Measurements from ENCODE around the gene PLCXD1. TPM values are rescaled to one million over a fixed set of nuclear protein-coding genes. Genes with fewer than 3 reads are reported as not detected.
"Not testable (repeated sequence)": the region's sequence is repeated elsewhere in the genome, so short reads cannot be mapped to it uniquely, and the experiment has no call there.

Gene PLCXD1
- polyA plus RNA-seq, 4 donors = 3.8 to 40.9 (median 13.3) TPM

DNA sequence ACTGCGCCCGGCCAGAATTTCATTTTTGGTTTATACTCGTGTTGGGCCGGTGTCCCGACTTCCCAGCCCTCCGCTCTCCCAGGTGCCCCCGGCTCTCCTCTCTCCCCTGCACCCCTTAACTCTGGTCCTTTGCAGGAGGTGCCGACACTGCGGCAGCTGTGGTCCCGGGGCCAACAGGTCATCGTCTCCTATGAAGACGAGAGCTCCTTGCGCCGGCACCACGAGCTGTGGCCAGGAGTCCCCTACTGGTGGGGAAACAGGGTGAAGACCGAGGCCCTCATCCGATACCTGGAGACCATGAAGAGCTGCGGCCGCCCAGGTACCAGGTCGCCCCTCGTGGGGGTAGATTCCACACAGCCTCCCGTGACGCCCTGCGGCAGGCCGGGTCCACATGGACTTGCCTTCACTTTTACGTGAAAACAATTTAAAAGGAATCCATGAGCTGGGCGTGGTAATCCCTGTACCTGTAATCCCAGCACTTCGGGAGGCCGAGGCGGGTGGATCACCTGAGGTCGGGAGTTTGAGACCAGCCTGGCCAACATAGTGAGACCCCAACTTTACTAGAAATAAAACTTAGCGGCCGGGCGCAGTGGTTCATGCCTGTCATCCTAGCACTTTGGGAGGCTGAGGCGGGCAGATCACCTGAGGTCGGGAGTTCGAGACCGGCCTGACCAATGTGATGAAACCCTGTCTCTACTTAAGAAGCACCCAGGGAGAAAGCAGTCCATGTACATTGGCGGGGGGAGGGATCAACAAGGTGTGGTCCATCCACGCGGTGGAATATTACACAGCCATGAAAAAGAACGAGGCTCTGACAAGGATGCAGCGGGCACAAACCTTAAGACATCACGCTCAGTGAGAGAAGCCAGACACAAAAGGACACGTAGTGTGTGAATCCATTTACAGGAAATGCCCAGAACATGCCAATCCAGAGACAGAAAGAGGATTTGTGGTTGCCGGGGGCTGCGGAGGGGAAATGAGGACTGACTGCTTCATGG is 12.0 kb downstream of the PLCXD1 start:
- FAIRE-seq = no peak
- 97 to 98% (median 98%) methylated on average over 43 to 47 of the region's 47 CpGs for WGBS, 3 donors
- H3K4me3 ChIP-seq (ENCODE audit: low read depth in 1 of 3, low read length in 3 of 3) = no peak overlapping the region
- no peak overlapping the region for H3K27ac ChIP-seq (ENCODE audit: low read depth in 1 of 3, low read length in 2 of 3)
- H3K36me3 ChIP-seq (ENCODE audit: control insufficient read depth in 3 of 3, insufficient read depth in 2 of 3, low read depth in 1 of 3, low read length in 3 of 3) = peaks cover 0 to 66% (median 8%) of the 10 kb centered on the region in 3 donors
- no peaks in the 10 kb centered on the region for H3K27me3 ChIP-seq (ENCODE audit: control insufficient read depth in 3 of 3, insufficient read depth in 3 of 3, low read length in 3 of 3)
- peaks cover 0 to 5% of the 10 kb centered on the region in 2 donors for H3K9me3 ChIP-seq (ENCODE audit: control insufficient read depth in 2 of 2, insufficient read depth in 1 of 2, low read depth in 1 of 2, low read length in 1 of 2)
- DNase-seq = no peak
- H3K4me1 ChIP-seq (ENCODE audit: control insufficient read depth in 3 of 3, insufficient read depth in 2 of 3, low read depth in 1 of 3, low read length in 2 of 3) = no peaks in the 10 kb centered on the region

DNA sequence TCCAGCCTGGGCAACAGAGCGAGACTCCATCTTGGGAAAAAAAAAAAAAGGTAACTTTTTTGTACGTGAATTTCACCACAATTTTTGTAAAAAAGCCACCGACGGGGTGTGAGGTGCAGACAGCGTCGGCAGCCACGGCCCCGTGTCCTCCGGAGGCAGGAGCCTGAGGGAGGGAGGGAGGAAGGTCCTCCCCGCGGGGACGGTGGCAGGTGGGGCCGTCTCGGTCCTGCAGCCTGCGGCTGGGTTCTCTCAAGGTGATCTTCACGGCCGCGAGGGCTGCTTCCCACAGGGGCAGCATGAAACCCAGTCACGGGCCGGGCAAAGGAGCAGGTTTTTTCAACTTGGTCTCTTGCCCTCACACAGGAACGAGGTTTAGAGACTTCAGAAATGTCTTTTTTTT is 14.0 kb downstream of the PLCXD1 start:
- DNase-seq = no peak
- Histone ChIP-seq H3K27ac (ENCODE audit: low read depth in 1 of 3, low read length in 2 of 3) (no peak overlapping the region), H3K4me3 (ENCODE audit: low read depth in 1 of 3, low read length in 3 of 3) (no peak overlapping the region), H3K36me3 (ENCODE audit: control insufficient read depth in 3 of 3, insufficient read depth in 2 of 3, low read depth in 1 of 3, low read length in 3 of 3) (peaks cover 0 to 61% (median 8%) of the 10 kb centered on the region in 3 donors), H3K4me1 (ENCODE audit: control insufficient read depth in 3 of 3, insufficient read depth in 2 of 3, low read depth in 1 of 3, low read length in 2 of 3) (no peaks in the 10 kb centered on the region), H3K27me3 (ENCODE audit: control insufficient read depth in 3 of 3, insufficient read depth in 3 of 3, low read length in 3 of 3) (no peaks in the 10 kb centered on the region), H3K9me3 (ENCODE audit: control insufficient read depth in 2 of 2, insufficient read depth in 1 of 2, low read depth in 1 of 2, low read length in 1 of 2) (peaks cover 0 to 5% of the 10 kb centered on the region in 2 donors)
- 96% methylated on average over 19 to 21 of the region's 21 CpGs for WGBS, 3 donors
- FAIRE-seq = no peak

DNA sequence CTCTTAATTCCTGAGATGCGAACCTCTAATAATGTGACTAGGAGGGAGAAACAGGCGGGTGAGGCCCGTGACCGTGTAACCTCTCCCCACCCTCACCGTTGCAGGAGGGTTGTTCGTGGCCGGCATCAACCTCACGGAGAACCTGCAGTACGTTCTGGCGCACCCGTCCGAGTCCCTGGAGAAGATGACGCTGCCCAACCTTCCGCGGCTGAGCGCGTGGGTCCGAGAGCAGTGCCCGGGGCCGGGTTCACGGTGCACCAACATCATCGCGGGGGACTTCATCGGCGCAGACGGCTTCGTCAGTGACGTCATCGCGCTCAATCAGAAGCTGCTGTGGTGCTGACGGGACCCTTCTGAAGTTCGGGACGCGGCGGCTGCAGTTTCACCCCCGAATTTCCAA is 17.8 kb downstream of the PLCXD1 start:
- WGBS, 3 donors = 97 to 98% (median 98%) methylated on average over 36 of the region's 36 CpGs
- DNase-seq = no peak
- no peaks in the 10 kb centered on the region for H3K4me1 ChIP-seq (ENCODE audit: control insufficient read depth in 3 of 3, insufficient read depth in 2 of 3, low read depth in 1 of 3, low read length in 2 of 3)
- no peak for FAIRE-seq
- H3K9me3 ChIP-seq (ENCODE audit: control insufficient read depth in 2 of 2, insufficient read depth in 1 of 2, low read depth in 1 of 2, low read length in 1 of 2) = peaks cover 0 to 5% of the 10 kb centered on the region in 2 donors
- no peak overlapping the region for H3K4me3 ChIP-seq (ENCODE audit: low read depth in 1 of 3, low read length in 3 of 3)
- no peaks in the 10 kb centered on the region for H3K27me3 ChIP-seq (ENCODE audit: control insufficient read depth in 3 of 3, insufficient read depth in 3 of 3, low read length in 3 of 3)
- H3K27ac ChIP-seq (ENCODE audit: low read depth in 1 of 3, low read length in 2 of 3) = no peak overlapping the region
- H3K36me3 ChIP-seq (ENCODE audit: control insufficient read depth in 3 of 3, insufficient read depth in 2 of 3, low read depth in 1 of 3, low read length in 3 of 3) = peaks cover 0 to 56% (median 0%) of the 10 kb centered on the region in 3 donors

DNA sequence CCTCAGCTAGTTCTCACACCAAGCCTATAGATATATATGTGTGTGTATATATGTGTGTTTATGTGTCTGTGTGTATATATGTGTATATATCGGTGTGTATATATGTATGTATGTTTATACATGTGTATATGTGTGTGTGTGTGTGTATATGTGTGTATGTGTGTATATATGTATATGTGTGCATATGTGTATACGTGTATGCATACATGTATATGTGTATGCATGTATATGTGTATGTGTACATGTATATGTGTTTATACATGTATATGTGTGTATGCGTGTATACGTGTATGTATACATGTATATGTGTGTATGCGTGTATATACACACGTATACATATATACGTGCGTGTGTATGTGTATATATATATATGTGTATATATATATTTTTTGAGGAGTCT is 19.2 kb downstream of the PLCXD1 start:
- no peak for FAIRE-seq
- peaks cover 0 to 52% (median 4%) of the 10 kb centered on the region in 3 donors for H3K36me3 ChIP-seq (ENCODE audit: control insufficient read depth in 3 of 3, insufficient read depth in 2 of 3, low read depth in 1 of 3, low read length in 3 of 3)
- WGBS, 3 donors = 92 to 97% (median 96%) methylated on average over 8 of the region's 8 CpGs

DNA sequence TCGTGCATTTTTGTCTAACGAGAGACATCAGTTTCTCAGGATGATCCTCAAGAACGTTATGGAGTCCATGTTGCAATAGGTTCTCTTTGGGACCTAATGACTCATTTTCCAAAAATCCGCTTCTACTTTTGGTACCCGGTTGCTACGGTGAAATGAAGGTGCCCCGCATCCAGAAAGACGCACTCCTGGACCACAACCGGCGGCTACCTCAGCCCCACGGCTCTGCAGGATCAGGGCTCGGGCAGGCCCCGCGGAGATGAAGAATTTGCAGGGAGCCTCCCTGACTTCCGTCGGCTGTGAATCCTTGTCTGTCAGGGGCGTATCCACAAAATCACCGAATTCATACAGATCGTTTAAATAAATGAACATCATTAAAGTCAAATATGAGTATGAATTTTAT is 21.8 kb downstream of the PLCXD1 start:
- DNase-seq = no peak
- Histone ChIP-seq H3K9me3 (ENCODE audit: control insufficient read depth in 2 of 2, insufficient read depth in 1 of 2, low read depth in 1 of 2, low read length in 1 of 2) (peaks cover 0 to 5% of the 10 kb centered on the region in 2 donors), H3K27me3 (ENCODE audit: control insufficient read depth in 3 of 3, insufficient read depth in 3 of 3, low read length in 3 of 3) (no peaks in the 10 kb centered on the region), H3K4me3 (ENCODE audit: low read depth in 1 of 3, low read length in 3 of 3) (no peak overlapping the region), H3K36me3 (ENCODE audit: control insufficient read depth in 3 of 3, insufficient read depth in 2 of 3, low read depth in 1 of 3, low read length in 3 of 3) (peaks cover 10 to 59% (median 14%) of the 10 kb centered on the region in 3 donors), H3K4me1 (ENCODE audit: control insufficient read depth in 3 of 3, insufficient read depth in 2 of 3, low read depth in 1 of 3, low read length in 2 of 3) (no peaks in the 10 kb centered on the region), H3K27ac (ENCODE audit: low read depth in 1 of 3, low read length in 2 of 3) (no peak overlapping the region)
- 91 to 95% (median 94%) methylated on average over 19 of the region's 19 CpGs for WGBS, 3 donors
- no peak for FAIRE-seq

More for the DNA sequence above, 19.2 kb downstream of the PLCXD1 start:
- H3K4me3 ChIP-seq (ENCODE audit: low read depth in 1 of 3, low read length in 3 of 3) = no peak overlapping the region
- H3K27ac ChIP-seq (ENCODE audit: low read depth in 1 of 3, low read length in 2 of 3) = no peak overlapping the region
- DNase-seq = no peak
- peaks cover 0 to 5% of the 10 kb centered on the region in 2 donors for H3K9me3 ChIP-seq (ENCODE audit: control insufficient read depth in 2 of 2, insufficient read depth in 1 of 2, low read depth in 1 of 2, low read length in 1 of 2)
- no peaks in the 10 kb centered on the region for H3K27me3 ChIP-seq (ENCODE audit: control insufficient read depth in 3 of 3, insufficient read depth in 3 of 3, low read length in 3 of 3)
- H3K4me1 ChIP-seq (ENCODE audit: control insufficient read depth in 3 of 3, insufficient read depth in 2 of 3, low read depth in 1 of 3, low read length in 2 of 3) = no peaks in the 10 kb centered on the region

DNA sequence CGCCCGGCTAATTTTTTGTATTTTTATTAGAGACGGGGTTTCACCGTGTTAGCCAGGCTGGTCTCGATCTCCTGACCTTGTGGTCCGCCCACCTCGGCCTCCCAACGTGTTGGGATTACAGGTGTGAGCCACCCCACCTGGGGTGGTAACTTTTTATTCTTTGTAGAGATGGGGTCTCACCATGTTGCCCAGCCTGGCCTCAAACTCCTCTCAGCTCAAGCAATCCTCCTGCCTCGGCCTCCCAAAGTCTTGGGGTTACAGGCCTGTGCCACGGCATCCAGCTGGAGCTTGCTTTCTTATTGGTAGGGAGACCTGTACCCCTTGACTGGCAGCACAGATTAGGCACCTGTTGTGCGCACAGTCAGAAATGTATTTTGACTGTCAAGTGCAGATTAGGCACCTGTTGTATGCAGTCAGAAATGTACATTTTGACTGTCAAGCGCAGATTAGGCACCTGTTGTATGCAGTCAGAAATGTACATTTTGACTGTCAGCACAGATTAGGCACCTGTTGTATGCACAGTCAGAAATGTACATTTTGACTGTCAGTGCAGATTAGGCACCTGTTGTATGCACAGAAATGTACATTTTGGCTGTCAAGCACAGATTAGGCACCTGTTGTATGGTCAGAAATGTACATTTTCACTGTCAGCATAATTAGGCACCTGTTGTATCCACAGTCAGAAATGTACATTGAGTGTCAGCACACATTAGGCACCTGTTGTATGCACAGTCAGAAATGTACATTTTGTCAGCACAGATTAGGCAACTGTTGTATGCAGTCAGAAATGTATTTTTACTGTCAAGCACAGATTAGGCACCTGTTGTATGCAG is 24.8 kb downstream of the PLCXD1 start:
- WGBS, 3 donors = 96 to 98% (median 97%) methylated on average over 12 of the region's 12 CpGs
- not testable (repeated sequence) for DNase-seq; H3K9me3 ChIP-seq (ENCODE audit: control insufficient read depth in 2 of 2, insufficient read depth in 1 of 2, low read depth in 1 of 2, low read length in 1 of 2); FAIRE-seq; H3K27me3 ChIP-seq (ENCODE audit: control insufficient read depth in 3 of 3, insufficient read depth in 3 of 3, low read length in 3 of 3); H3K27ac ChIP-seq (ENCODE audit: low read depth in 1 of 3, low read length in 2 of 3); H3K4me1 ChIP-seq (ENCODE audit: control insufficient read depth in 3 of 3, insufficient read depth in 2 of 3, low read depth in 1 of 3, low read length in 2 of 3); H3K4me3 ChIP-seq (ENCODE audit: low read depth in 1 of 3, low read length in 3 of 3)
- H3K36me3 ChIP-seq (ENCODE audit: control insufficient read depth in 3 of 3, insufficient read depth in 2 of 3, low read depth in 1 of 3, low read length in 3 of 3) = peaks cover 12 to 56% (median 20%) of the 10 kb centered on the region in 3 donors

DNA sequence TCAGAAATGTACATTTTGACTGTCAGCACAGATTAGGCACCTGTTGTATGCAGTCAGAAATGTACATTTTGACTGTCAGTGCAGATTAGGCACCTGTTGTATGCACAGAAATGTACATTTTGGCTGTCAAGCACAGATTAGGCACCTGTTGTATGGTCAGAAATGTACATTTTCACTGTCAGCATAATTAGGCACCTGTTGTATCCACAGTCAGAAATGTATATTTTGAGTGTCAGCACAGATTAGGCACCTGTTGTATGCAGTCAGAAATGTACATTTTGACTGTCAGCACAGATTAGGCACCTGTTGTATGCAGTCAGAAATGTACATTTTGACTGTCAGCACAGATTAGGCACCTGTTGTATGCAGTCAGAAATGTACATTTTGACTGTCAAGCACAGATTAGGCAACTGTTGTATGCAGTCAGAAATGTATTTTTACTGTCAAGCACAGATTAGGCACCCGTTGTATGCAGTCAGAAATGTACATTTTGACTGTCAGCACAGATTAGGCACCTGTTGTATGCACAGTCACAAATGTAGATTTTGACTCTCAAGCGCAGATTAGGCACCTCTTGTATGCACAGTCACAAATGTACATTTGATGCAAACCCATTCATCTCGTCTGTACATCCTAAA is 25.6 kb downstream of the PLCXD1 start:
- H3K36me3 ChIP-seq (ENCODE audit: control insufficient read depth in 3 of 3, insufficient read depth in 2 of 3, low read depth in 1 of 3, low read length in 3 of 3) = peaks cover 12 to 57% (median 20%) of the 10 kb centered on the region in 3 donors
- H3K27ac ChIP-seq (ENCODE audit: low read depth in 1 of 3, low read length in 2 of 3); DNase-seq; H3K27me3 ChIP-seq (ENCODE audit: control insufficient read depth in 3 of 3, insufficient read depth in 3 of 3, low read length in 3 of 3); FAIRE-seq; H3K9me3 ChIP-seq (ENCODE audit: control insufficient read depth in 2 of 2, insufficient read depth in 1 of 2, low read depth in 1 of 2, low read length in 1 of 2); H3K4me3 ChIP-seq (ENCODE audit: low read depth in 1 of 3, low read length in 3 of 3); H3K4me1 ChIP-seq (ENCODE audit: control insufficient read depth in 3 of 3, insufficient read depth in 2 of 3, low read depth in 1 of 3, low read length in 2 of 3): not testable (repeated sequence)
- WGBS, 3 donors = 92 to 96% (median 95%) methylated on average over 3 of the region's 3 CpGs
